HepG2 (cell line): ENCODE results near the gene GTF2A1. TPM values are rescaled to one million over a fixed set of nuclear protein-coding genes. Genes with fewer than 3 reads are reported as not detected.

Experiments
- ATF2 ChIP-seq: sonication (generic); formaldehyde crosslinking; IDR thresholded peaks from 2 replicates; pipeline ENCODE4 v1.4.0; 2020; ENCODE audit warnings: missing genetic modification reagents
- ELF4 ChIP-seq: sonication (generic); formaldehyde crosslinking; IDR thresholded peaks from 2 replicates; pipeline ENCODE4 v1.5.0; 2020; ENCODE audit warnings: missing genetic modification reagents, mild to moderate bottlenecking, moderate library complexity, borderline replicate concordance
- FOSL1 ChIP-seq: sonication (generic); formaldehyde crosslinking; IDR thresholded peaks from 2 replicates; pipeline ENCODE4 v1.9.0; 2021; ENCODE audit warnings: missing genetic modification reagents, borderline replicate concordance
- FOSL2 ChIP-seq: sonication (generic); formaldehyde crosslinking; IDR thresholded peaks from 2 replicates; pipeline ENCODE4 v1.4.0; 2020; ENCODE audit warnings: missing genetic modification reagents
- GTF3A ChIP-seq: sonication (generic); formaldehyde crosslinking; conservative IDR thresholded peaks from 2 replicates; pipeline ENCODE4 v1.4.0; 2020; ENCODE audit warnings: mild to moderate bottlenecking, missing genetic modification reagents
- HDAC1 ChIP-seq: sonication (generic); formaldehyde crosslinking; IDR thresholded peaks from 2 replicates; pipeline ENCODE4 v1.5.1; 2020; ENCODE audit warnings: mild to moderate bottlenecking, missing genetic modification reagents
- HHEX ChIP-seq: IDR thresholded peaks from 2 replicates; pipeline ENCODE4 v1.6.1; 2016; ENCODE audit warnings: control low read depth
- HMG20A ChIP-seq: IDR thresholded peaks from 2 replicates; pipeline ENCODE4 v1.6.1; 2016; ENCODE audit warnings: borderline replicate concordance
- HNF4A ChIP-seq: sonication (generic); formaldehyde crosslinking; IDR thresholded peaks from 2 replicates; pipeline ENCODE4 v1.4.0; 2020; ENCODE audit warnings: missing genetic modification reagents
- KDM3A ChIP-seq: IDR thresholded peaks from 2 replicates; pipeline ENCODE4 v1.6.1; 2018; ENCODE audit warnings: low read depth, missing compliant biosample characterization
- MNT ChIP-seq: fragments of 450-650 bp; IDR thresholded peaks from 2 replicates; pipeline ENCODE4 v1.6.1; 2016
- SIX4 ChIP-seq: sonication (generic); formaldehyde crosslinking; IDR thresholded peaks from 2 replicates; pipeline ENCODE4 v1.4.0; 2020; ENCODE audit warnings: missing genetic modification reagents
- SNAPC5 ChIP-seq: sonication (generic); formaldehyde crosslinking; IDR thresholded peaks from 2 replicates; pipeline ENCODE4 v1.8.1; 2023; ENCODE audit warnings: mild to moderate bottlenecking, missing genetic modification reagents, borderline replicate concordance
- STAT5B ChIP-seq: sonication (generic); formaldehyde crosslinking; IDR thresholded peaks from 2 replicates; pipeline ENCODE4 v1.4.0; 2020; ENCODE audit warnings: missing genetic modification reagents
- TCF7 ChIP-seq: sonication (generic); IDR thresholded peaks from 2 replicates; pipeline ENCODE4 v1.6.1; 2016; ENCODE audit warnings: antibody characterized with exemption, low read depth
- ZBTB10 ChIP-seq: sonication (generic); formaldehyde crosslinking; IDR thresholded peaks from 2 replicates; pipeline ENCODE4 v1.4.0; 2020; ENCODE audit warnings: missing genetic modification reagents, borderline replicate concordance
- ZBTB21 ChIP-seq: sonication (generic); formaldehyde crosslinking; IDR thresholded peaks from 2 replicates; pipeline ENCODE4 v1.4.0; 2020; ENCODE audit warnings: missing genetic modification reagents
- ZNF121 ChIP-seq: sonication (generic); formaldehyde crosslinking; IDR thresholded peaks from 2 replicates; pipeline ENCODE4 v1.5.0; 2020; ENCODE audit warnings: mild to moderate bottlenecking, missing genetic modification reagents
- ZNF138 ChIP-seq: sonication (generic); formaldehyde crosslinking; IDR thresholded peaks from 2 replicates; pipeline ENCODE4 v1.5.0; 2020; ENCODE audit warnings: mild to moderate bottlenecking, low read depth, missing genetic modification reagents
- ZNF256 ChIP-seq: sonication (generic); formaldehyde crosslinking; conservative IDR thresholded peaks from 2 replicates; pipeline ENCODE4 v1.4.0; 2020; ENCODE audit warnings: missing genetic modification reagents
- ZNF432 ChIP-seq: sonication (generic); formaldehyde crosslinking; IDR thresholded peaks from 2 replicates; pipeline ENCODE4 v1.5.0; 2020; ENCODE audit warnings: missing genetic modification reagents, mild to moderate bottlenecking, borderline replicate concordance
- ZNF558 ChIP-seq: sonication (generic); formaldehyde crosslinking; IDR thresholded peaks from 2 replicates; pipeline ENCODE4 v1.9.0; 2022; ENCODE audit warnings: mild to moderate bottlenecking, missing genetic modification reagents, borderline replicate concordance
- ZNF580 ChIP-seq: IDR thresholded peaks from 2 replicates; pipeline ENCODE4 v1.6.1; 2016; ENCODE audit warnings: low read depth, borderline replicate concordance
- ZNF589 ChIP-seq: sonication (generic); formaldehyde crosslinking; conservative IDR thresholded peaks from 2 replicates; pipeline ENCODE4 v1.8.0; 2022; ENCODE audit warnings: mild to moderate bottlenecking, moderate library complexity, missing genetic modification reagents
- ZNF619 ChIP-seq: sonication (generic); formaldehyde crosslinking; IDR thresholded peaks from 2 replicates; pipeline ENCODE4 v1.4.0; 2020; ENCODE audit warnings: mild to moderate bottlenecking, missing genetic modification reagents
- ZNF737 ChIP-seq: sonication (generic); formaldehyde crosslinking; IDR thresholded peaks from 2 replicates; pipeline ENCODE4 v1.5.0; 2020; ENCODE audit warnings: missing genetic modification reagents, mild to moderate bottlenecking, borderline replicate concordance
- ZNF749 ChIP-seq: sonication (generic); formaldehyde crosslinking; IDR thresholded peaks from 2 replicates; pipeline ENCODE4 v1.8.0; 2022; ENCODE audit warnings: mild to moderate bottlenecking, missing genetic modification reagents, moderate library complexity, borderline replicate concordance
- ZSCAN25 ChIP-seq: sonication (generic); formaldehyde crosslinking; IDR thresholded peaks from 2 replicates; pipeline ENCODE4 v1.8.0; 2022; ENCODE audit warnings: mild to moderate bottlenecking, missing genetic modification reagents
- polyA plus RNA-seq, 8 experiments: library from polyadenylated mRNA; depleted of rRNA in 3 of 8; stranded (reverse) in 7 of 8; unstranded in 1 of 8; fragments of >200 nt; fragmentation: Illumina TruSeq in 4 of 8; extraction: Trizol in 4 of 8; gene quantifications; 2 replicates each; pipeline versions ENCODE4 v1.2.1 to v1.2.3, GENCODE V29; 2011 to 2016; ENCODE audit warnings: low read depth in 4 of 8, missing spikeins in 1 of 8, mixed read lengths in 1 of 8; ENCODE audit not compliant: insufficient read depth in 1 of 8
- total RNA-seq, 5 experiments: library from RNA; depleted of rRNA; stranded (reverse); fragments of >200 nt; fragmentation: Illumina TruSeq; extraction: Trizol; gene quantifications; 2 replicates each; pipeline ENCODE4 v1.2.3, GENCODE V29; 2016; ENCODE audit warnings: low read depth in 1 of 5

GTF2A1 gene
- total and polyA plus RNA-seq, 2 of the 13 experiments (the other 11 are each of a cell fraction or from before 2014, with no cell fraction given): 14.9 to 17.5 TPM

GRCh38 chr14:81165188-81165587 is 55.6 kb downstream of the GTF2A1 start (continued):
- TF ChIP-seq ZNF138 (no peak), HNF4A (CRISPR knock-in tag) (peak; percentile 86), ZNF589 (no peak), SNAPC5 (CRISPR knock-in tag) (no peak), ZBTB10 (no peak), ZNF121 (no peak), ZNF580 (CRISPR knock-in tag) (no peak), ZNF737 (CRISPR knock-in tag) (no peak), HDAC1 (CRISPR knock-in tag) (no peak), HHEX (CRISPR knock-in tag) (no peak), TCF7 (no peak), ZBTB21 (no peak), ZNF558 (CRISPR knock-in tag) (no peak), ATF2 (no peak), KDM3A (CRISPR knock-in tag) (no peak), FOSL1 (CRISPR knock-in tag) (no peak), ZSCAN25 (CRISPR knock-in tag) (no peak), FOSL2 (peak; percentile 37; the same call in 1 of the 2 replicates), STAT5B (no peak), ZNF619 (CRISPR knock-in tag) (no peak), ZNF256 (CRISPR knock-in tag) (no peak), ZNF749 (no peak), ELF4 (no peak), MNT (no peak), SIX4 (CRISPR knock-in tag) (no peak), GTF3A (no peak), ZNF432 (CRISPR knock-in tag) (no peak), HMG20A (CRISPR knock-in tag) (peak; percentile 35; the same call in 1 of the 2 replicates)
